ENCODE data around the gene JMJD1C. TPM values are rescaled to one million over a fixed set of nuclear protein-coding genes. Genes with fewer than 3 reads are reported as not detected.

Gene JMJD1C
- polyA plus RNA-seq, 2 of the 4 experiments (the other 2 are of a cell fraction) = 15.9 to 47.2 TPM

DNA sequence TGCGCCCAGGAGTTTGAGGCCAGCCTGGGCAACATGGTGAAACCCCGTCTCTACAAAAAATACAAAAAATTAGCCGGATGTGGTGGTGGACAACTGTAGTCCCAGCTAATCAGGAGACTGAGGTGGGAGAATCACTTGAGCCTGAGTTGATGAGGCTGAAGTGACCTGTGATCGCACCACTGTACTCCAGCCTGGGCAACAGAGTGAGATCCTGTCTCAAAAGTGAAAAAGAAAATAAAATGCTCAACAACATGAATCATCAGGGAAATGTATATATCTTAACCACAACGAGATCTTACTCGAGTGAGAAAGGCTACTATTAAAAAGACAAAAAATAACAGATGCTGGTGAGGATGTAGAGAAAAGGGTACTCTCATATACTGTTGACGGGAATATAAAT is 72.7 kb downstream of the JMJD1C start:
- peaks cover 7% of the 10 kb centered on the region; the same call in 1 of the 3 replicates for H3K9me3 ChIP-seq
- no peak for FAIRE-seq

GRCh38 chr10:63392224-63392623 is 73.6 kb downstream of the JMJD1C start:
- 92% methylated on average over 6 of the region's 6 CpGs for WGBS (ENCODE audit: missing lambda C conversion rate)
- no peak for TF ChIP-seq RARB (CRISPR knock-in tag; IDR thresholded peaks at IDR 0.05)
- TF ChIP-seq POLR2A (IDR thresholded peaks at IDR 0.05; ENCODE audit: low read length) = no peak
- no peak for TF ChIP-seq EHMT2 (IDR thresholded peaks at IDR 0.05; ENCODE audit: low read depth)
- no peak for TF ChIP-seq HOXA7 (CRISPR knock-in tag; IDR thresholded peaks at IDR 0.05)
- TF ChIP-seq TFCP2L1 (CRISPR knock-in tag; IDR thresholded peaks at IDR 0.05) = no peak
- no peak for TF ChIP-seq SMC3 (IDR thresholded peaks at IDR 0.05)
- no peak for TF ChIP-seq RFX5 (IDR thresholded peaks at IDR 0.05)
- TF ChIP-seq ZC3H11A (IDR thresholded peaks at IDR 0.05) = no peak
- TF ChIP-seq, protein P1, sequence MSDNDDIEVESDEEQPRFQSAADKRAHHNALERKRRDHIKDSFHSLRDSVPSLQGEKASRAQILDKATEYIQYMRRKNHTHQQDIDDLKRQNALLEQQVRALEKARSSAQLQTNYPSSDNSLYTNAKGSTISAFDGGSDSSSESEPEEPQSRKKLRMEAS (IDR thresholded peaks at IDR 0.05) = no peak
- TF ChIP-seq ATOH8 (CRISPR knock-in tag; IDR thresholded peaks at IDR 0.05; ENCODE audit: low read depth) = no peak
- no peak for TF ChIP-seq KDM5A (IDR thresholded peaks at IDR 0.05)
- TF ChIP-seq NPAS2 (CRISPR knock-in tag; IDR thresholded peaks at IDR 0.05; ENCODE audit: borderline replicate concordance) = no peak
- no peak for TF ChIP-seq ESRRA (IDR thresholded peaks at IDR 0.05; ENCODE audit: borderline replicate concordance, low read length)
- TF ChIP-seq MAFK (IDR thresholded peaks at IDR 0.05; ENCODE audit: partially characterized antibody) = no peak
- TF ChIP-seq NR3C1 (IDR thresholded peaks at IDR 0.05) = no peak
- TF ChIP-seq CHD4 (IDR thresholded peaks at IDR 0.05; ENCODE audit: borderline replicate concordance) = no peak
- no peak for TF ChIP-seq ZFP36 (IDR thresholded peaks at IDR 0.05; ENCODE audit: borderline replicate concordance, partially characterized antibody)
- TF ChIP-seq JUNB (IDR thresholded peaks at IDR 0.05) = no peak

More for the DNA sequence above, 72.7 kb downstream of the JMJD1C start:
- no peak for DNase-seq (ENCODE audit: low read depth in 1 of 2, low spot score in 1 of 2)
- H3K27ac ChIP-seq = no peak overlapping the region
- TF ChIP-seq EHF (CRISPR knock-in tag; IDR thresholded peaks at IDR 0.05) (no peak), ESRRA (IDR thresholded peaks at IDR 0.05; ENCODE audit: borderline replicate concordance, low read length) (no peak), HOXA7 (CRISPR knock-in tag; IDR thresholded peaks at IDR 0.05) (no peak), POLR2A (IDR thresholded peaks at IDR 0.05; ENCODE audit: low read length) (no peak), ZSCAN20 (CRISPR knock-in tag; IDR thresholded peaks at IDR 0.05) (no peak), MAZ (IDR thresholded peaks at IDR 0.05; ENCODE audit: borderline replicate concordance, low read depth, low read length) (no peak), NR3C1 (IDR thresholded peaks at IDR 0.05) (no peak), HMGXB4 (CRISPR knock-in tag; IDR thresholded peaks at IDR 0.05; ENCODE audit: borderline replicate concordance) (no peak), RCOR1 (IDR thresholded peaks at IDR 0.05; ENCODE audit: low read depth, low read length) (no peak), ZNF302 (CRISPR knock-in tag; IDR thresholded peaks at IDR 0.05) (no peak), FOSB (CRISPR knock-in tag; IDR thresholded peaks at IDR 0.05) (no peak), EHMT2 (IDR thresholded peaks at IDR 0.05; ENCODE audit: low read depth) (no peak), FOXS1 (CRISPR knock-in tag; IDR thresholded peaks at IDR 0.05) (no peak), CBX8 (IDR thresholded peaks at IDR 0.05) (no peak), ZC3H11A (IDR thresholded peaks at IDR 0.05) (no peak)
- TF ChIP-seq, protein P2, sequence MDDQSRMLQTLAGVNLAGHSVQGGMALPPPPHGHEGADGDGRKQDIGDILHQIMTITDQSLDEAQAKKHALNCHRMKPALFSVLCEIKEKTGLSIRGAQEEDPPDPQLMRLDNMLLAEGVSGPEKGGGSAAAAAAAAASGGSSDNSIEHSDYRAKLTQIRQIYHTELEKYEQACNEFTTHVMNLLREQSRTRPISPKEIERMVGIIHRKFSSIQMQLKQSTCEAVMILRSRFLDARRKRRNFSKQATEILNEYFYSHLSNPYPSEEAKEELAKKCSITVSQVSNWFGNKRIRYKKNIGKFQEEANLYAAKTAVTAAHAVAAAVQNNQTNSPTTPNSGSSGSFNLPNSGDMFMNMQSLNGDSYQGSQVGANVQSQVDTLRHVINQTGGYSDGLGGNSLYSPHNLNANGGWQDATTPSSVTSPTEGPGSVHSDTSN (IDR thresholded peaks at IDR 0.05) = no peak
- TF ChIP-seq, protein P3, sequence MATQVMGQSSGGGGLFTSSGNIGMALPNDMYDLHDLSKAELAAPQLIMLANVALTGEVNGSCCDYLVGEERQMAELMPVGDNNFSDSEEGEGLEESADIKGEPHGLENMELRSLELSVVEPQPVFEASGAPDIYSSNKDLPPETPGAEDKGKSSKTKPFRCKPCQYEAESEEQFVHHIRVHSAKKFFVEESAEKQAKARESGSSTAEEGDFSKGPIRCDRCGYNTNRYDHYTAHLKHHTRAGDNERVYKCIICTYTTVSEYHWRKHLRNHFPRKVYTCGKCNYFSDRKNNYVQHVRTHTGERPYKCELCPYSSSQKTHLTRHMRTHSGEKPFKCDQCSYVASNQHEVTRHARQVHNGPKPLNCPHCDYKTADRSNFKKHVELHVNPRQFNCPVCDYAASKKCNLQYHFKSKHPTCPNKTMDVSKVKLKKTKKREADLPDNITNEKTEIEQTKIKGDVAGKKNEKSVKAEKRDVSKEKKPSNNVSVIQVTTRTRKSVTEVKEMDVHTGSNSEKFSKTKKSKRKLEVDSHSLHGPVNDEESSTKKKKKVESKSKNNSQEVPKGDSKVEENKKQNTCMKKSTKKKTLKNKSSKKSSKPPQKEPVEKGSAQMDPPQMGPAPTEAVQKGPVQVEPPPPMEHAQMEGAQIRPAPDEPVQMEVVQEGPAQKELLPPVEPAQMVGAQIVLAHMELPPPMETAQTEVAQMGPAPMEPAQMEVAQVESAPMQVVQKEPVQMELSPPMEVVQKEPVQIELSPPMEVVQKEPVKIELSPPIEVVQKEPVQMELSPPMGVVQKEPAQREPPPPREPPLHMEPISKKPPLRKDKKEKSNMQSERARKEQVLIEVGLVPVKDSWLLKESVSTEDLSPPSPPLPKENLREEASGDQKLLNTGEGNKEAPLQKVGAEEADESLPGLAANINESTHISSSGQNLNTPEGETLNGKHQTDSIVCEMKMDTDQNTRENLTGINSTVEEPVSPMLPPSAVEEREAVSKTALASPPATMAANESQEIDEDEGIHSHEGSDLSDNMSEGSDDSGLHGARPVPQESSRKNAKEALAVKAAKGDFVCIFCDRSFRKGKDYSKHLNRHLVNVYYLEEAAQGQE (IDR thresholded peaks at IDR 0.05) = no peak
- WGBS (ENCODE audit: missing lambda C conversion rate) = 93% methylated on average over 7 of the region's 7 CpGs
- ChIA-PET CTCF (no interaction called here), POLR2A (no interaction called here)
- ATAC-seq = no peak
- H3K4me3 ChIP-seq = no peak overlapping the region
- 0 out of 3 replicates have a peak, but pooled peaks cover 7% of the 10 kb centered on the region for H3K4me1 ChIP-seq
- H3K4me2 ChIP-seq = no peak overlapping the region

More at GRCh38 chr10:63392224-63392623, 73.6 kb downstream of the JMJD1C start:
- Histone ChIP-seq H3K4me1 (0 out of 3 replicates have a peak, but pooled peaks cover 7% of the 10 kb centered on the region), H3K27ac (no peak overlapping the region), H3K4me2 (no peak overlapping the region), H3K4me3 (no peak overlapping the region), H3K9me3 (peaks cover 7% of the 10 kb centered on the region; the same call in 1 of the 3 replicates)
- FAIRE-seq (no peak), DNase-seq (ENCODE audit: low read depth in 1 of 2, low spot score in 1 of 2) (no peak), ATAC-seq (no peak)
- ChIA-PET CTCF (interaction anchor here (0.6 to 0.7 kb wide), 2 partner anchors 137 to 283 kb away, joined by 3 read pairs; no protein-coding TSS in a partner anchor), POLR2A (interaction anchor here (0.6 kb wide), 1 partner anchor 139 kb away, joined by 3 read pairs; no protein-coding TSS in a partner anchor)
